ENCODE results near the gene ASB10. TPM values are rescaled to one million over a fixed set of nuclear protein-coding genes. Genes with fewer than 3 reads are reported as not detected.

ASB10 gene
- total and polyA plus RNA-seq, 2 donors (not counting 1 experiment from before 2014, with no cell fraction given): not detected

- Histone ChIP-seq H3K4me2 (ENCODE audit: extremely low read depth, insufficient read depth, low read length) (no peak overlapping the region), H3K36me3 (ENCODE audit: control insufficient read depth, insufficient read depth, low read length) (peaks cover 18% of the 10 kb centered on the region), H3K9ac (ENCODE audit: insufficient read depth, low read length) (no peak overlapping the region), H3K4me1 (ENCODE audit: control insufficient read depth, extremely low read depth, insufficient read depth, low read length) (no peaks in the 10 kb centered on the region), H4K20me1 (ENCODE audit: control insufficient read depth, extremely low read depth, insufficient read depth, low read length) (no peaks in the 10 kb centered on the region), H3K27me3 (ENCODE audit: control insufficient read depth, insufficient read depth, low read length) (no peaks in the 10 kb centered on the region), H3K27ac (ENCODE audit: insufficient read depth, low read length) (no peak overlapping the region), H3K9me3 (ENCODE audit: control insufficient read depth, insufficient read depth, low read depth, low read length) (no peaks in the 10 kb centered on the region), H3K4me3 (replicated peaks in 1 of 4; ENCODE audit: control extremely low read depth in 1 of 4, insufficient read depth in 1 of 4, low read depth in 3 of 4, low read length in 4 of 4) (no peak overlapping the region), H3K79me2 (ENCODE audit: control insufficient read depth, insufficient read depth, low read length) (no peaks in the 10 kb centered on the region), H2AFZ (ENCODE audit: low read length) (no peak overlapping the region)
- TF ChIP-seq CTCF (conservative IDR thresholded peaks at IDR 0.05 in 1 of 2, IDR thresholded peaks at IDR 0.05 in 1 of 2; ENCODE audit: low read depth in 1 of 2, low read length in 2 of 2) (no peak), EZH2 (IDR thresholded peaks at IDR 0.05; ENCODE audit: low read length, missing control alignments) (no peak)
- no peak for DNase-seq (ENCODE audit: low read depth in 2 of 2)
These were observed 26.8 kb upstream of the ASB10 start for GRCh38 chr7:151213826-151214225.

GRCh38 chr7:151212626-151213025 is 25.6 kb upstream of the ASB10 start:
- no peak for DNase-seq (ENCODE audit: low read depth in 2 of 2)
- Histone ChIP-seq H3K4me2 (ENCODE audit: extremely low read depth, insufficient read depth, low read length) (no peak overlapping the region), H3K4me1 (ENCODE audit: control insufficient read depth, extremely low read depth, insufficient read depth, low read length) (no peaks in the 10 kb centered on the region), H3K9me3 (ENCODE audit: control insufficient read depth, insufficient read depth, low read depth, low read length) (no peaks in the 10 kb centered on the region), H4K20me1 (ENCODE audit: control insufficient read depth, extremely low read depth, insufficient read depth, low read length) (no peaks in the 10 kb centered on the region), H3K79me2 (ENCODE audit: control insufficient read depth, insufficient read depth, low read length) (no peaks in the 10 kb centered on the region), H2AFZ (ENCODE audit: low read length) (no peak overlapping the region), H3K9ac (ENCODE audit: insufficient read depth, low read length) (no peak overlapping the region), H3K27ac (ENCODE audit: insufficient read depth, low read length) (no peak overlapping the region), H3K4me3 (replicated peaks in 1 of 4; ENCODE audit: control extremely low read depth in 1 of 4, insufficient read depth in 1 of 4, low read depth in 3 of 4, low read length in 4 of 4) (no peak overlapping the region), H3K36me3 (ENCODE audit: control insufficient read depth, insufficient read depth, low read length) (peaks cover 8% of the 10 kb centered on the region), H3K27me3 (ENCODE audit: control insufficient read depth, insufficient read depth, low read length) (peaks cover 4% of the 10 kb centered on the region)
- no peak for TF ChIP-seq EZH2 (IDR thresholded peaks at IDR 0.05; ENCODE audit: low read length, missing control alignments)
- TF ChIP-seq CTCF (conservative IDR thresholded peaks at IDR 0.05 in 1 of 2, IDR thresholded peaks at IDR 0.05 in 1 of 2; ENCODE audit: low read depth in 1 of 2, low read length in 2 of 2): no peak

GRCh38 chr7:151211155-151211772 is 24.2 kb upstream of the ASB10 start:
- H3K27me3 ChIP-seq (ENCODE audit: control insufficient read depth, insufficient read depth, low read length): peaks cover 17% of the 10 kb centered on the region
- no peaks in the 10 kb centered on the region for H3K4me1 ChIP-seq (ENCODE audit: control insufficient read depth, extremely low read depth, insufficient read depth, low read length)
- H3K4me3 ChIP-seq (replicated peaks in 1 of 4; ENCODE audit: control extremely low read depth in 1 of 4, insufficient read depth in 1 of 4, low read depth in 3 of 4, low read length in 4 of 4): no peak overlapping the region
- no peaks in the 10 kb centered on the region for H3K9me3 ChIP-seq (ENCODE audit: control insufficient read depth, insufficient read depth, low read depth, low read length)
- H4K20me1 ChIP-seq (ENCODE audit: control insufficient read depth, extremely low read depth, insufficient read depth, low read length): no peaks in the 10 kb centered on the region
- no peak overlapping the region for H3K9ac ChIP-seq (ENCODE audit: insufficient read depth, low read length)
- H3K79me2 ChIP-seq (ENCODE audit: control insufficient read depth, insufficient read depth, low read length): no peaks in the 10 kb centered on the region
- H3K4me2 ChIP-seq (ENCODE audit: extremely low read depth, insufficient read depth, low read length): no peak overlapping the region
- TF ChIP-seq CTCF (conservative IDR thresholded peaks at IDR 0.05 in 1 of 2, IDR thresholded peaks at IDR 0.05 in 1 of 2; ENCODE audit: low read depth in 1 of 2, low read length in 2 of 2) (no peak), EZH2 (IDR thresholded peaks at IDR 0.05; ENCODE audit: low read length, missing control alignments) (no peak)
- DNase-seq (ENCODE audit: low read depth in 2 of 2): no peak
- H2AFZ ChIP-seq (ENCODE audit: low read length): no peak overlapping the region
- H3K36me3 ChIP-seq (ENCODE audit: control insufficient read depth, insufficient read depth, low read length): peaks cover 8% of the 10 kb centered on the region
- no peak overlapping the region for H3K27ac ChIP-seq (ENCODE audit: insufficient read depth, low read length)

Data from fibroblast of lung (primary cell).